ENCODE data around the gene IZUMO1.

- peak in 1 of 4 experiments; percentile 4 for TF ChIP-seq CTCF (IDR thresholded peaks at IDR 0.05)
- peak; percentile 24 to 41 for TF ChIP-seq POLR2A (IDR thresholded peaks at IDR 0.05)
These were observed 6.0 kb upstream of the IZUMO1 start, which contains the start of gene FUT1 for GRCh38 chr19:48752496-48753365.

All from uterus (tissue), 2 donors.